Adrenal gland (tissue), 12 donors: Measurements from ENCODE around the gene HIVEP3. TPM values are rescaled to one million over a fixed set of nuclear protein-coding genes. Genes with fewer than 3 reads are reported as not detected.

ENCODE experiments used
- DNase-seq, 7 donors: peaks; one replicate each; pipeline ENCODE4 v3.0.0-alpha.2; 2019 to 2020
- H3K27ac ChIP-seq, 5 donors: fragments of 200-600 bp; sonication (generic) in 4 of 5; 1 replicate in 3 of 5; 2 replicates in 2 of 5; pipeline versions ENCODE4 v1.5.1 to v1.8.0; 2016 to 2020; ENCODE audit warnings: mild to moderate bottlenecking in 1 of 5
- H3K27me3 ChIP-seq: fragments of 200-600 bp; 2 replicates; pipeline ENCODE4 v1.8.0; 2021
- H3K36me3 ChIP-seq, 2 donors: fragments of 200-600 bp; replicated peaks in 1 of 2; 1 replicate in 1 of 2; 2 replicates in 1 of 2; pipeline versions ENCODE4 v1.5.1 to v1.8.0; 2018 to 2022
- H3K4me1 ChIP-seq, 2 donors: fragments of 200-600 bp; replicated peaks in 1 of 2; 1 replicate in 1 of 2; 2 replicates in 1 of 2; pipeline versions ENCODE4 v1.5.1 to v1.8.0; 2018 to 2021
- H3K4me3 ChIP-seq, 4 donors: fragments of 200-600 bp; sonication (generic) in 3 of 4; one replicate each; pipeline ENCODE4 v1.5.1; 2016 to 2018
- H3K9me3 ChIP-seq, 3 donors: fragments of 200-600 bp; sonication (generic) in 1 of 3; replicated peaks in 1 of 3; 1 replicate in 2 of 3; 2 replicates in 1 of 3; pipeline versions ENCODE4 v1.5.1 to v1.8.0; 2016 to 2021
- POLR2A ChIP-seq, 2 donors: fragments of 450-650 bp; IDR thresholded peaks; one replicate each; pipeline ENCODE4 v1.6.1; 2017; ENCODE audit warnings: antibody characterized with exemption in 2 of 2, mild to moderate bottlenecking in 2 of 2, moderate library complexity in 1 of 2
- WGBS, 4 donors: extraction: QIAGEN DNeasy Blood & Tissue Kit in 2 of 4; methylation state at CpG; one replicate each; pipeline versions ENCODE4 v1.1.5 to v1.1.7; 2013 to 2017; 5-methylcytosine and 5-hydroxymethylcytosine counted together
- intact Hi-C, 2 donors: fragments of 100-400 bp; cut with DNase I; formaldehyde crosslinking; loops; one replicate each; pipeline versions ENCODE4 v1.14.1 to v1.15.0; 2022 to 2023
- polyA plus RNA-seq, 3 donors: library from polyadenylated mRNA; stranded (reverse); fragments of 200-250 nt in 2 of 3; fragments of 350-450 nt in 1 of 3; fragmentation: Illumina TruSeq in 1 of 3; extraction: RNeasy Lipid Tissue Mini Kit (QIAGEN cat#74804) in 1 of 3; gene quantifications; one replicate each; pipeline ENCODE4 v1.2.3, GENCODE V29; 2013 to 2014
- total RNA-seq, 9 donors: library from RNA; depleted of rRNA in 4 of 9; stranded (reverse); fragments of >200 nt in 4 of 9; fragments of 120-200 nt in 1 of 9; fragmentation: NEBNext Ultra II Directional in 1 of 9; extraction: Animal tissue kit (Norgen Biotek cat#: 25700) in 1 of 9; gene quantifications; one replicate each; pipeline versions ENCODE4 v1.1.0 to v1.2.4, GENCODE V29; 2013 to 2023
- TF ChIP-seq, protein P1 (sequence below), 6 experiments: fragments of 450-650 bp in 4 of 6; fragments of 200-600 bp in 2 of 6; sonication (generic) in 1 of 6; IDR thresholded peaks; 1 replicate in 5 of 6; 2 replicates in 1 of 6; pipeline versions ENCODE4 v1.5.1 to v1.8.0; 2016 to 2021; ENCODE audit warnings: antibody characterized with exemption in 6 of 6, mild to moderate bottlenecking in 2 of 6, moderate library complexity in 1 of 6
- donor health status: healthy with polysubstance abuse.
- donor health status: Bipolar disorder and iron deficiency.
- donor health status: DM: yes; HTN: yes; CAD: no.
- donor health status: DM: no; HTN: no; CAD: no.
- donor health status: DM: no; HTN: no; CAD: no.
- donor health status: DM: yes; HTN: yes; CAD: no.

HIVEP3 gene
- total and polyA plus RNA-seq, 12 donors: 3.2 to 7.7 (median 7.0) TPM

DNA sequence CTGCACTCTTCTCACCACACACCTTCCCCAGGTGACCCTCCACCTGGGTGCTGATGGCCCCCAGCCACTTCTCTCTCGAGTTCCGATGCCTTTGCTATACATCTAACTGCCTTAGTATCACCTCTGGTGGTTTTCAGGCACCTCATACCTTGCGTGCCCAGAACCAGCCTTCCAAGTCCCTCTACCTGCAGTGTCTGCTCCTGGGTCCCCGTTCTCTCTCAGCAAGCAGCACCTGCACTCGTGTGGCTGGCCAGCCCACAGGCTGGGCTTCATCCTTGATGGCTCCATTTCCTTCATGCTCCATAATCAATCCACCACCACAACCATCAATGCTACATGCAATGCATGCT is 385.0 kb downstream of the HIVEP3 start:
- peaks cover 0 to 20% of the 10 kb centered on the region in 2 donors for H3K4me1 ChIP-seq
- TF ChIP-seq POLR2A (IDR thresholded peaks at IDR 0.05): no peak
- TF ChIP-seq, protein P1, sequence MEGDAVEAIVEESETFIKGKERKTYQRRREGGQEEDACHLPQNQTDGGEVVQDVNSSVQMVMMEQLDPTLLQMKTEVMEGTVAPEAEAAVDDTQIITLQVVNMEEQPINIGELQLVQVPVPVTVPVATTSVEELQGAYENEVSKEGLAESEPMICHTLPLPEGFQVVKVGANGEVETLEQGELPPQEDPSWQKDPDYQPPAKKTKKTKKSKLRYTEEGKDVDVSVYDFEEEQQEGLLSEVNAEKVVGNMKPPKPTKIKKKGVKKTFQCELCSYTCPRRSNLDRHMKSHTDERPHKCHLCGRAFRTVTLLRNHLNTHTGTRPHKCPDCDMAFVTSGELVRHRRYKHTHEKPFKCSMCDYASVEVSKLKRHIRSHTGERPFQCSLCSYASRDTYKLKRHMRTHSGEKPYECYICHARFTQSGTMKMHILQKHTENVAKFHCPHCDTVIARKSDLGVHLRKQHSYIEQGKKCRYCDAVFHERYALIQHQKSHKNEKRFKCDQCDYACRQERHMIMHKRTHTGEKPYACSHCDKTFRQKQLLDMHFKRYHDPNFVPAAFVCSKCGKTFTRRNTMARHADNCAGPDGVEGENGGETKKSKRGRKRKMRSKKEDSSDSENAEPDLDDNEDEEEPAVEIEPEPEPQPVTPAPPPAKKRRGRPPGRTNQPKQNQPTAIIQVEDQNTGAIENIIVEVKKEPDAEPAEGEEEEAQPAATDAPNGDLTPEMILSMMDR (IDR thresholded peaks at IDR 0.05): no peak
- no peaks in the 10 kb centered on the region for H3K9me3 ChIP-seq
- no peak overlapping the region for H3K4me3 ChIP-seq
- intact Hi-C loops: no loop called here
- 94 to 99% (median 94%) methylated on average over 5 of the region's 5 CpGs for whole genome bisulfite sequencing, 4 donors
- H3K27ac ChIP-seq: no peak overlapping the region
- H3K36me3 ChIP-seq: no peaks in the 10 kb centered on the region
- peak in 1 of 7 donors; percentile 6 for DNase-seq
- no peaks in the 10 kb centered on the region for H3K27me3 ChIP-seq

DNA sequence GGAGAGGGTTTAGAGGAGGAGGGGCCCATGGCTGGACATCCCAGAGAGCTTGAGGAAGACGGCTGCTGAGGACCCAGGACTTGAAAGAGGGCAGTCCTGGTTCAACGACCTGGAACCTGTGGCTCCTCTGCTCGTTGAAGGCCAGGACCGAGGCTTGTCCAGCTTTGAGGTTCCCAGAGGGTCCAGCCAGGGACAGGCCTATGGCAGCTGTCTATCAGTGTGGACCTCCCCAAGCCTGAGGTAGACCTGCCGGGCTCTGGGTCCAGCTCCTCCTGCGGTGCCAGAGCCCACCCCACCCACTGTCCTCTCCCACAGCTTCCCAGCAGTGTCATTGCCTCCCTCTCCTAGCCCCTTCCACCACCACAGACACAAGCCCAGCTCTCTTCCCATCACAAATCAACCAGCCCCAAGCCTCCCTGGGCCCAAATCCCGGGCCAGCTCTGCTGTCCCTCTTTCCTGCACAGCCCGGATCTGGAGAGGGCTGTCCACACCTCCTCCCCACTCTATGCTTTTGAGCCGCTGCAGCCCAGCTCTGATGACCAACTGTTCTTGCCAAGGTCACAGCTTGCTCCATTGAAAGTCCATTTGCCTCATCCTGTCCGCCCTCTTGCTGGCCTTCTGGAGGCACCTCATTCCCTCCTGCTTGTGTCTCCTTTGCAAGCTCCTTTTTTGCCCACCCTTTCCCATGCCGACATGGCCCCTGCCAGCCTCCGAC is 385.5 kb downstream of the HIVEP3 start:
- H3K9me3 ChIP-seq: no peaks in the 10 kb centered on the region
- H3K36me3 ChIP-seq: no peaks in the 10 kb centered on the region
- H3K4me1 ChIP-seq: peaks cover 0 to 16% of the 10 kb centered on the region in 2 donors
- H3K4me3 ChIP-seq: no peak overlapping the region
- intact Hi-C loops: no loop called here
- no peak overlapping the region for H3K27ac ChIP-seq
- no peaks in the 10 kb centered on the region for H3K27me3 ChIP-seq
- WGBS, 4 donors: 88 to 94% (median 92%) methylated on average over 10 to 12 of the region's 12 CpGs
- no peak for TF ChIP-seq POLR2A (IDR thresholded peaks at IDR 0.05)
- TF ChIP-seq, protein P1 (IDR thresholded peaks at IDR 0.05): no peak
- DNase-seq: peak in 2 of 7 donors; percentile 4 to 10

DNA sequence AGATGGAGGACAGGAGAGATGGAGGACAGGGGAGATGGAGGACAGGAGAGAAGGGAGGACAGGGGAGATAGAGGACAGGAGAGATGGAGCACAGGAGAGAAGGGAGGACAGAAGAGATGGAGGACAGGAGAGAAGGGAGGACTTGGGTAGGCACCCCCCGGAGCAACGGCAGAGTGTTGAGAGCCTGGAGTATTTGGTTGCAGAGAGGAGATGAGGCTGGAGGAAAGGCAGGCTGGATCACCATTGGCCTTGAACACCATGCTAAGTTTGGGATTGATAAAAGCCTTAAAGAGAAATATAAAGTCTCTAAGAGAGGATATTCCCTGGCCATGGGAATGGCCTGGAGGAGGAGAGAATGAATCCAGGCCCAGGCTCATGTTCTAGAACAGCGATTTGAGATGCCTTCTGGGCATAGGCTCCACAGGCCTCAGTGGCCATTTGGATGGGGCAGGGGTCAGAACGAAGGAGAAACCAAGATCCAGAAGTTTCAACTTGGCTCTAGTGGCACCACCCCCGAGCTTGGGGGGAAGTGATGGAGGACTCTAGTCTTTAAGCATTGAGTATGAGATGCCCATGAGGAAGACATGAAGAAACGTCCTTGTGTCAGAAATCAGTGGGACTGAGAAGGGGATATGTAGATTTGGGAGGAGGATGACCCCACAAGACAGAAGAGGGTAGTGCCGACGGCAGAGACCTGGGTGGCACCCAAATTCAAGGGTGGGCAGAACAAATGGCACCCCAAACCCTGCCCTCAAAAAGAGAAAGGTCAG is 386.3 kb downstream of the HIVEP3 start:
- intact Hi-C loops: no loop called here
- Histone ChIP-seq H3K4me3 (no peak overlapping the region), H3K27me3 (no peaks in the 10 kb centered on the region), H3K9me3 (no peaks in the 10 kb centered on the region), H3K4me1 (peaks cover 0 to 8% of the 10 kb centered on the region in 2 donors), H3K36me3 (no peaks in the 10 kb centered on the region), H3K27ac (no peak overlapping the region)
- 87 to 95% (median 90%) methylated on average over 8 of the region's 8 CpGs for WGBS, 4 donors
- TF ChIP-seq, protein P1 (IDR thresholded peaks at IDR 0.05): no peak
- TF ChIP-seq POLR2A (IDR thresholded peaks at IDR 0.05): no peak
- DNase-seq: peak in 1 of 7 donors; percentile 7

DNA sequence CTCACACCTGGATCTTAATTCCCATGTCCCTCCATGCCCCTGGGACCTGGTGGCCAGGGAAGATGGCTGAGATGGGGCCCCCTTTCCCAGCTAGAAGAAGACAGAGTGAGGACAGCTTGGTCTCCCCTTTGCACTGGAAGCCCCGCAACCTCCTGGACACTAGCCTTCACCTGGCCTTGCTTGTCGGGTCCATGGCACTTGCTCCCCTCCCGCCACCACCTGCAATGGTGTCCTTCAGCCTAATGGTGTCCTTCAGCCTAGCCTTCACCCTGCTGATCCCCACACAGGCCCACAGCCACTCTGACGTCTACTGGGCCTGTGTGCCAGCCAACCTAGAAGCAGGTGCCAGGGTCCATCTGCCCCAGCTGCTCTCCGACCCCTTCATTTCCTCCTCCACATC is 388.3 kb downstream of the HIVEP3 start:
- intact Hi-C loops: no loop called here
- H3K36me3 ChIP-seq: no peaks in the 10 kb centered on the region
- H3K9me3 ChIP-seq: no peaks in the 10 kb centered on the region
- no peaks in the 10 kb centered on the region for H3K4me1 ChIP-seq
- WGBS, 4 donors: 72 to 76% (median 74%) methylated on average over 5 of the region's 5 CpGs
- no peak overlapping the region for H3K27ac ChIP-seq
- DNase-seq: no peak
- no peaks in the 10 kb centered on the region for H3K27me3 ChIP-seq
- TF ChIP-seq, protein P1 (IDR thresholded peaks at IDR 0.05): no peak
- TF ChIP-seq POLR2A (IDR thresholded peaks at IDR 0.05): no peak
- no peak overlapping the region for H3K4me3 ChIP-seq
